WTC11 (cell line): Measurements from ENCODE around the gene PDSS2. TPM values are rescaled to one million over a fixed set of nuclear protein-coding genes. Genes with fewer than 3 reads are reported as not detected.
A peak's percentile ranks its signal among the peaks of the same experiment; 100 is the strongest.
"Not testable (repeated sequence)": the region's sequence is repeated elsewhere in the genome, so short reads cannot be mapped to it uniquely, and the experiment has no call there.

Experiments
- ATAC-seq: fragments of 200-7000 bp; cut with Tn5 transposase; 2 replicates; pipeline ENCODE4 v1.10.0; 2021; ENCODE audit warnings: mild to moderate bottlenecking, moderate library complexity
- CTCF ChIA-PET: fragments of 300-600 bp; sonication (Branson Sonifier 250); formaldehyde crosslinking; loops from one replicate; lab custom pipeline; 2021; ENCODE audit warnings: antibody characterized with exemption; lab: Charles Lee
- POLR2A ChIA-PET: fragments of 350-600 bp; sonication (Branson Sonifier 250); formaldehyde crosslinking; loops from one replicate; lab custom pipeline; 2021; ENCODE audit warnings: antibody characterized with exemption; lab: Charles Lee
- DNase-seq: peaks from one replicate; pipeline ENCODE4 v3.0.0; 2021; ENCODE audit warnings: low spot score
- H3K27ac Mint-ChIP-seq: 2 replicates; pipeline ENCODE4 v1.8.0; 2021; ENCODE audit warnings: mixed read lengths
- H3K27me3 Mint-ChIP-seq: 2 replicates; pipeline ENCODE4 v1.8.0; 2021; ENCODE audit warnings: low read depth, mild to moderate bottlenecking, moderate library complexity, mixed read lengths
- H3K36me3 Mint-ChIP-seq: 2 replicates; pipeline ENCODE4 v1.8.0; 2021; ENCODE audit warnings: mixed read lengths
- H3K4me1 Mint-ChIP-seq: 2 replicates; pipeline ENCODE4 v1.8.0; 2022; ENCODE audit warnings: mixed read lengths
- H3K4me3 Mint-ChIP-seq: 2 replicates; pipeline ENCODE4 v1.8.0; 2021; ENCODE audit warnings: mild to moderate bottlenecking, moderate library complexity, mixed read lengths
- H3K9me3 Mint-ChIP-seq: 2 replicates; pipeline ENCODE4 v1.8.0; 2021; ENCODE audit warnings: mixed read lengths
- ELF4 ChIP-seq: sonication (generic); formaldehyde crosslinking; IDR thresholded peaks from 2 replicates; pipeline ENCODE4 v1.8.1; 2022; ENCODE audit warnings: low read depth, mild to moderate bottlenecking, moderate library complexity, missing genetic modification reagents
- EMX1 ChIP-seq: fragments of 250-450 bp; sonication (Bioruptor Pico); IDR thresholded peaks from 2 replicates; pipeline ENCODE4 v1.8.0; 2021; ENCODE audit warnings: mild to moderate bottlenecking
- ESRRA ChIP-seq: sonication (generic); formaldehyde crosslinking; IDR thresholded peaks from 2 replicates; pipeline ENCODE4 v1.8.1; 2022; ENCODE audit warnings: mild to moderate bottlenecking, missing genetic modification reagents, borderline replicate concordance
- ETV6 ChIP-seq: sonication (generic); formaldehyde crosslinking; IDR thresholded peaks from 2 replicates; pipeline ENCODE4 v1.8.1; 2022; ENCODE audit warnings: mild to moderate bottlenecking, missing genetic modification reagents
- FOXP1 ChIP-seq: sonication (generic); formaldehyde crosslinking; IDR thresholded peaks from 2 replicates; pipeline ENCODE4 v1.8.0; 2022; ENCODE audit warnings: missing genetic modification reagents, mild to moderate bottlenecking, moderate library complexity, borderline replicate concordance
- GABPB1 ChIP-seq: sonication (generic); formaldehyde crosslinking; IDR thresholded peaks from 2 replicates; pipeline ENCODE4 v1.8.1; 2023; ENCODE audit warnings: mild to moderate bottlenecking, missing genetic modification reagents
- JUN ChIP-seq: sonication (generic); formaldehyde crosslinking; IDR thresholded peaks from 2 replicates; pipeline ENCODE4 v1.8.0; 2023; ENCODE audit warnings: mild to moderate bottlenecking, missing genetic modification reagents
- SMAD3 ChIP-seq: sonication (generic); formaldehyde crosslinking; IDR thresholded peaks from 2 replicates; pipeline ENCODE4 v1.8.0; 2022; ENCODE audit warnings: missing genetic modification reagents, mild to moderate bottlenecking, borderline replicate concordance
- TCF7 ChIP-seq: sonication (generic); formaldehyde crosslinking; IDR thresholded peaks from 2 replicates; pipeline ENCODE4 v1.8.0; 2022; ENCODE audit warnings: mild to moderate bottlenecking, low read depth, missing genetic modification reagents, moderate library complexity
- TEAD4 ChIP-seq: sonication (generic); formaldehyde crosslinking; IDR thresholded peaks from 2 replicates; pipeline ENCODE4 v1.8.0; 2022; ENCODE audit warnings: mild to moderate bottlenecking, missing genetic modification reagents
- ZNF121 ChIP-seq: sonication (generic); formaldehyde crosslinking; IDR thresholded peaks from 2 replicates; pipeline ENCODE4 v1.8.0; 2023; ENCODE audit warnings: missing genetic modification reagents
- ZNF396 ChIP-seq: fragments of 250-450 bp; sonication (Bioruptor Pico); IDR thresholded peaks from 2 replicates; pipeline ENCODE4 v1.8.0; 2021; ENCODE audit warnings: mild to moderate bottlenecking, moderate library complexity, borderline replicate concordance
- total RNA-seq: library from RNA; stranded (reverse); gene quantifications from 3 replicates; pipeline ENCODE4 v1.2.3, GENCODE V29; 2021
- TF ChIP-seq, protein P1 (sequence below): fragments of 250-450 bp; sonication (Bioruptor Pico); IDR thresholded peaks from 2 replicates; pipeline ENCODE4 v1.9.0; 2021; ENCODE audit warnings: moderate library complexity, mild to moderate bottlenecking, inconsistent platforms, borderline replicate concordance
- TF ChIP-seq, protein P2 (sequence below): sonication (generic); formaldehyde crosslinking; IDR thresholded peaks from 2 replicates; pipeline ENCODE4 v1.8.1; 2023; ENCODE audit warnings: mild to moderate bottlenecking, missing genetic modification reagents, moderate library complexity
- TF ChIP-seq, protein P3 (sequence below): sonication (generic); formaldehyde crosslinking; IDR thresholded peaks from 2 replicates; pipeline ENCODE4 v1.8.1; 2022; ENCODE audit warnings: low read depth, missing genetic modification reagents, borderline replicate concordance

Gene PDSS2
- total RNA-seq, 1 experiment from 2014 or later: 18.3 TPM

DNA sequence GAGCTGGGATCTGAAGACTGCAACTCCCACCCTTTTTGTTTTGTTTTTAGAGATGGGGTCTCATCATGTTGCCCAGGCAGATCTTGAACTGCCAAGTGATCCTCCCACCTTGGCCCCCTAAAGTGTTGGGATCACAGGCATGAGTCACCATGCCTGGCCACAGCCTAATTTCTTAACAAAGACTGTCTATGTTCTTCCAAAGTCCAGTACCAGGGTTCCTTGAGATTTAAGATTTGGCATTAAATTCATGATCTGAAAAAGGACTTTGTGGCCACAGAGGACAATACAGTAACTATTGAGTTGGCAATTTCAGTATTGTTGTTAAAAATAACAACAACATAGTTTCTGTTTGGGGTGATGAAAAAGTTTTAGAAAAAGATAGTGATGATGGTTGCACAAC is 315.4 kb downstream of the PDSS2 start:
- no peak for DNase-seq
- Mint-ChIP-seq H3K27ac (no peak overlapping the region), H3K4me1 (peaks cover 6% of the 10 kb centered on the region), H3K4me3 (no peak overlapping the region), H3K9me3 (peaks cover 3% of the 10 kb centered on the region; the same call in 1 of the 2 replicates), H3K27me3 (no peaks in the 10 kb centered on the region), H3K36me3 (no peaks in the 10 kb centered on the region)
- CTCF ChIA-PET: no interaction called here
- ATAC-seq: no peak
- TF ChIP-seq EMX1 (no peak), ZNF121 (peak; percentile 77; the same call in 1 of the 2 replicates), ELF4 (CRISPR knock-in tag) (no peak), TEAD4 (CRISPR knock-in tag) (no peak)
- POLR2A ChIA-PET: interaction anchor here (0.7 kb wide), 1 partner anchor 9 kb away, joined by 11 read pairs; no protein-coding TSS in a partner anchor

DNA sequence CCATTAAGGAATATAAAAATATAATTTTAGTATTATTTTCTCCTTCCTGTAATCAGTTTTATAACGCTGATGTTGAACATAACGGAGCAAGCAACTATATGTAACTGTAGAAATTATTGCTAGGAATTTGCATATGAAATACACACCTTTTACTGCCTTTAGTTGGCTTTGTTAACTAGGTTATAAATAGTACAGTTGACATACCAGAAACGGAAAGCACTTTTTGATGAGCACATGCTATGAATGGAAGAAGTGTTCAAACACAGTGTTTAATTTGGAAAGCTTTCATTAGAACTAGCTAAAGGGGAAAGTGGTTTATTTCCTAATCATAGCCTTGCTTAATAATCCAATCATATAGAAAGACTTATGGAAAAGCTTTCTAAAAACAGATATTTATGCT is 318.8 kb downstream of the PDSS2 start:
- ChIA-PET CTCF (interaction anchor here (1.2 kb wide), 1 partner anchor 162 kb away, joined by 3 read pairs; no protein-coding TSS in a partner anchor), POLR2A (no interaction called here)
- H3K4me3 Mint-ChIP-seq: no peak overlapping the region
- H3K27ac Mint-ChIP-seq: peak overlapping the region; percentile 27; the same call in 1 of the 2 replicates
- DNase-seq (no peak), ATAC-seq (no peak)
- TF ChIP-seq, protein P1, sequence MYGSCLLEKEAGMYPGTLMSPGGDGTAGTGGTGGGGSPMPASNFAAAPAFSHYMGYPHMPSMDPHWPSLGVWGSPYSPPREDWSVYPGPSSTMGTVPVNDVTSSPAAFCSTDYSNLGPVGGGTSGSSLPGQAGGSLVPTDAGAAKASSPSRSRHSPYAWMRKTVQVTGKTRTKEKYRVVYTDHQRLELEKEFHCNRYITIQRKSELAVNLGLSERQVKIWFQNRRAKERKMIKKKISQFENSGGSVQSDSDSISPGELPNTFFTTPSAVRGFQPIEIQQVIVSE (CRISPR knock-in tag): no peak
- TF ChIP-seq FOXP1 (CRISPR knock-in tag) (no peak), GABPB1 (CRISPR knock-in tag) (no peak), ETV6 (CRISPR knock-in tag) (no peak), TCF7 (CRISPR knock-in tag) (no peak), ESRRA (no peak), SMAD3 (CRISPR knock-in tag) (no peak), ZNF396 (CRISPR knock-in tag) (no peak), JUN (no peak)
- TF ChIP-seq, protein P2, sequence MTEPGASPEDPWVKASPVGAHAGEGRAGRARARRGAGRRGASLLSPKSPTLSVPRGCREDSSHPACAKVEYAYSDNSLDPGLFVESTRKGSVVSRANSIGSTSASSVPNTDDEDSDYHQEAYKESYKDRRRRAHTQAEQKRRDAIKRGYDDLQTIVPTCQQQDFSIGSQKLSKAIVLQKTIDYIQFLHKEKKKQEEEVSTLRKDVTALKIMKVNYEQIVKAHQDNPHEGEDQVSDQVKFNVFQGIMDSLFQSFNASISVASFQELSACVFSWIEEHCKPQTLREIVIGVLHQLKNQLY (CRISPR knock-in tag): no peak
- TF ChIP-seq, protein P3, sequence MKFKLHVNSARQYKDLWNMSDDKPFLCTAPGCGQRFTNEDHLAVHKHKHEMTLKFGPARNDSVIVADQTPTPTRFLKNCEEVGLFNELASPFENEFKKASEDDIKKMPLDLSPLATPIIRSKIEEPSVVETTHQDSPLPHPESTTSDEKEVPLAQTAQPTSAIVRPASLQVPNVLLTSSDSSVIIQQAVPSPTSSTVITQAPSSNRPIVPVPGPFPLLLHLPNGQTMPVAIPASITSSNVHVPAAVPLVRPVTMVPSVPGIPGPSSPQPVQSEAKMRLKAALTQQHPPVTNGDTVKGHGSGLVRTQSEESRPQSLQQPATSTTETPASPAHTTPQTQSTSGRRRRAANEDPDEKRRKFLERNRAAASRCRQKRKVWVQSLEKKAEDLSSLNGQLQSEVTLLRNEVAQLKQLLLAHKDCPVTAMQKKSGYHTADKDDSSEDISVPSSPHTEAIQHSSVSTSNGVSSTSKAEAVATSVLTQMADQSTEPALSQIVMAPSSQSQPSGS (CRISPR knock-in tag): no peak
- no peaks in the 10 kb centered on the region for H3K27me3 Mint-ChIP-seq
- H3K9me3 Mint-ChIP-seq: peaks cover 3% of the 10 kb centered on the region; the same call in 1 of the 2 replicates
- H3K36me3 Mint-ChIP-seq: no peaks in the 10 kb centered on the region
- peaks cover 13% of the 10 kb centered on the region for H3K4me1 Mint-ChIP-seq

DNA sequence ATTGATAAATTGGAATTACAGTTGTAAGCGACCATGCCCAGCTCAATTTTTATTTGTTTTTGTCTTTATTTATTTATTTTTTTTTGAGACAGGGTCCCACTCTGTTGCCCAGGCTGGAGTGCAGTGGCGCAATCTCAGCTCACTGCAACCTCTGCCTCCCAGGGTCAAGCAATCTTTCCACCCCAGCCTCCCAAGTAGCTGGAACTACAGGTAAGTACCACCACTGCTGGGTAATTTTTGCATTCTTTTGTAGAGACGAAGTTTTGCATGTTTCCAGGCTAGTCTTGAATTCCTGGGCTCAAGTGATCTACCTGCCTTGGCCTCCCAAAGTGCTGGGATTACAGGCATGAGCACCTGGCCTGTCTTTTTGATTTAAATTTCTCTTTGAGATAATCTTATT is 323.0 kb downstream of the PDSS2 start:
- POLR2A ChIA-PET, DNase-seq: not testable (repeated sequence)
- TF ChIP-seq ZNF121: peak; percentile 49; the same call in 1 of the 2 replicates

DNA sequence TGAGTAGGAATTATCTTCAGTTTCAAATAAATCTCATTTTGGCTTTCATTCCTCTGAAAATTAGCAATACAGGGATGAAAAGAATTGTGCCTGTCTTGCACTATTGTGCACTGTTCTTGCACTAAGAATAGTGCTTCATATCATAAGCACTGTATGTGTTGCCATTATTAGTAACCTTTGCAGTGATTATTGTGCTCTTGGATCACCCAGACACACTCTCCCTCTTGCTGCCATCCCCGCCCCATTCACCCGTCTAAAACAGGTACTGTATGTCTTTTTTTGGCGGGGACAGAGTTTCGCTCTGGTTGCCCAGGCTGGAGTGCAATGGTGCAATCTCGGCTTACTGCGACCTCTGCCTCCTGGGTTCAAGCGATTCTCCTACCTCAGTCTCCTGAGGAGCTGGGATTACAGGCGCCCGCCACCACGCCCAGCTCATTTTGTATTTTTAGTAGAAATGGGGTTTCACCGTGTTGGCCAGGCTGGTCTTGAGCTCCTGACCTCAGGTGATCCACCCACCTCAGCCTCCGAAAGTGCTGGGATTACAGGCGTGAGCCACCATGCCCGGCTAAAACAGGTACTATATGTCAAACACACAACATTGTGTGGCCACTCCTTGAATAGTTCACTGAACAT is 324.2 kb downstream of the PDSS2 start:
- H3K27ac Mint-ChIP-seq, DNase-seq, H3K4me3 Mint-ChIP-seq, H3K9me3 Mint-ChIP-seq, POLR2A ChIA-PET, H3K4me1 Mint-ChIP-seq, H3K36me3 Mint-ChIP-seq, H3K27me3 Mint-ChIP-seq, ATAC-seq: not testable (repeated sequence)
- CTCF ChIA-PET: interaction anchor here (1.3 kb wide), 1 partner anchor 43 kb away, joined by 3 read pairs; no protein-coding TSS in a partner anchor

More for the DNA sequence above, 323.0 kb downstream of the PDSS2 start:
- not testable (repeated sequence) for H3K9me3 Mint-ChIP-seq, H3K4me3 Mint-ChIP-seq, ATAC-seq, H3K27ac Mint-ChIP-seq, H3K27me3 Mint-ChIP-seq, H3K36me3 Mint-ChIP-seq
- CTCF ChIA-PET: interaction anchor here (1.0 to 1.3 kb wide), 2 partner anchors 42 to 198 kb away, joined by 3 to 4 read pairs; no protein-coding TSS in a partner anchor
- peaks cover 13% of the 10 kb centered on the region for H3K4me1 Mint-ChIP-seq
